ENCODE data around the gene CD151.

CD151 gene

GRCh38 chr11:832529-833113 is at the start of gene CD151:
Gene CD151, plus strand, starts transcription at chr11:832952. Its CDS starts 3,118 bp downstream, at chr11:836070.
- peaks cover 22% of the 10 kb centered on the region for H3K4me1 ChIP-seq (ENCODE audit: insufficient read depth, low read length)
- H3K36me3 ChIP-seq (ENCODE audit: insufficient read depth, low read length), result 0 out of 2 replicates have a peak, but pooled peaks cover under 1% of the 10 kb centered on the region
- H3K9ac ChIP-seq (ENCODE audit: low read depth, low read length), result peak within 1 kb of the TSS; percentile 79
- no peaks in the 10 kb centered on the region for H3K9me3 ChIP-seq (ENCODE audit: control insufficient read depth, insufficient read depth, low read length)

- no peaks in the 10 kb centered on the region for H3K36me3 ChIP-seq (ENCODE audit: insufficient read depth, low read length)
- peaks cover 2% of the 10 kb centered on the region; the same call in 1 of the 2 replicates for H3K4me1 ChIP-seq (ENCODE audit: insufficient read depth, low read length)
- H3K9ac ChIP-seq (ENCODE audit: low read depth, low read length), result no peak overlapping the region
- no peaks in the 10 kb centered on the region for H3K9me3 ChIP-seq (ENCODE audit: control insufficient read depth, insufficient read depth, low read length)
Observed at GRCh38 chr11:783581-784015, 49.2 kb upstream of the CD151 start.

- Histone ChIP-seq H3K4me1 (ENCODE audit: insufficient read depth, low read length) (peaks cover 9% of the 10 kb centered on the region; the same call in 1 of the 2 replicates), H3K36me3 (ENCODE audit: insufficient read depth, low read length) (no peaks in the 10 kb centered on the region), H3K9me3 (ENCODE audit: control insufficient read depth, insufficient read depth, low read length) (no peaks in the 10 kb centered on the region), H3K9ac (ENCODE audit: low read depth, low read length) (no peak overlapping the region)
Observed at GRCh38 chr11:786235-787083, 46.3 kb upstream of the CD151 start.

GRCh38 chr11:787084-787675 is 45.6 kb upstream of the CD151 start:
- H3K36me3 ChIP-seq (ENCODE audit: insufficient read depth, low read length), result no peaks in the 10 kb centered on the region
- H3K4me1 ChIP-seq (ENCODE audit: insufficient read depth, low read length), result peaks cover 7% of the 10 kb centered on the region; the same call in 1 of the 2 replicates
- no peaks in the 10 kb centered on the region for H3K9me3 ChIP-seq (ENCODE audit: control insufficient read depth, insufficient read depth, low read length)
- H3K9ac ChIP-seq (ENCODE audit: low read depth, low read length), result no peak overlapping the region

- Histone ChIP-seq H3K9ac (ENCODE audit: low read depth, low read length) (no peak overlapping the region), H3K4me1 (ENCODE audit: insufficient read depth, low read length) (peaks cover 7% of the 10 kb centered on the region; the same call in 1 of the 2 replicates), H3K9me3 (ENCODE audit: control insufficient read depth, insufficient read depth, low read length) (no peaks in the 10 kb centered on the region), H3K36me3 (ENCODE audit: insufficient read depth, low read length) (no peaks in the 10 kb centered on the region)
Observed at GRCh38 chr11:788009-788640, 44.6 kb upstream of the CD151 start.

- Histone ChIP-seq H3K9ac (ENCODE audit: low read depth, low read length) (no peak overlapping the region), H3K4me1 (ENCODE audit: insufficient read depth, low read length) (peaks cover 7% of the 10 kb centered on the region; the same call in 1 of the 2 replicates), H3K36me3 (ENCODE audit: insufficient read depth, low read length) (no peaks in the 10 kb centered on the region), H3K9me3 (ENCODE audit: control insufficient read depth, insufficient read depth, low read length) (no peaks in the 10 kb centered on the region)
Observed at GRCh38 chr11:788953-789940, 43.5 kb upstream of the CD151 start.

GRCh38 chr11:789943-790342 is 42.8 kb upstream of the CD151 start, which contains the start of gene CEND1:
Gene CEND1, minus strand, starts transcription at chr11:790090. Its CDS starts 1,514 bp downstream, at chr11:788576.
- Histone ChIP-seq H3K9me3 (ENCODE audit: control insufficient read depth, insufficient read depth, low read length) (no peaks in the 10 kb centered on the region), H3K36me3 (ENCODE audit: insufficient read depth, low read length) (no peaks in the 10 kb centered on the region), H3K4me1 (ENCODE audit: insufficient read depth, low read length) (peaks cover 7% of the 10 kb centered on the region; the same call in 1 of the 2 replicates), H3K9ac (ENCODE audit: low read depth, low read length) (no peak within 1 kb of the TSS)

GRCh38 chr11:790721-791564 is 41.8 kb upstream of the CD151 start:
- H3K9ac ChIP-seq (ENCODE audit: low read depth, low read length), result no peak overlapping the region
- peaks cover 7% of the 10 kb centered on the region; the same call in 1 of the 2 replicates for H3K4me1 ChIP-seq (ENCODE audit: insufficient read depth, low read length)
- no peaks in the 10 kb centered on the region for H3K9me3 ChIP-seq (ENCODE audit: control insufficient read depth, insufficient read depth, low read length)
- H3K36me3 ChIP-seq (ENCODE audit: insufficient read depth, low read length), result no peaks in the 10 kb centered on the region

- Histone ChIP-seq H3K36me3 (ENCODE audit: insufficient read depth, low read length) (no peaks in the 10 kb centered on the region), H3K9me3 (ENCODE audit: control insufficient read depth, insufficient read depth, low read length) (no peaks in the 10 kb centered on the region), H3K4me1 (ENCODE audit: insufficient read depth, low read length) (peaks cover 12% of the 10 kb centered on the region), H3K9ac (ENCODE audit: low read depth, low read length) (no peak overlapping the region)
Observed at GRCh38 chr11:791658-792534, 40.9 kb upstream of the CD151 start.

GRCh38 chr11:792535-792821 is 40.3 kb upstream of the CD151 start:
- Histone ChIP-seq H3K9me3 (ENCODE audit: control insufficient read depth, insufficient read depth, low read length) (no peaks in the 10 kb centered on the region), H3K4me1 (ENCODE audit: insufficient read depth, low read length) (peaks cover 12% of the 10 kb centered on the region), H3K36me3 (ENCODE audit: insufficient read depth, low read length) (no peaks in the 10 kb centered on the region), H3K9ac (ENCODE audit: low read depth, low read length) (no peak overlapping the region)

- H3K9ac ChIP-seq (ENCODE audit: low read depth, low read length), result no peak overlapping the region
- no peaks in the 10 kb centered on the region for H3K36me3 ChIP-seq (ENCODE audit: insufficient read depth, low read length)
- H3K9me3 ChIP-seq (ENCODE audit: control insufficient read depth, insufficient read depth, low read length), result no peaks in the 10 kb centered on the region
- peaks cover 12% of the 10 kb centered on the region for H3K4me1 ChIP-seq (ENCODE audit: insufficient read depth, low read length)
Observed at GRCh38 chr11:792873-793272, 39.9 kb upstream of the CD151 start.

GRCh38 chr11:793556-793955 is 39.2 kb upstream of the CD151 start:
- Histone ChIP-seq H3K4me1 (ENCODE audit: insufficient read depth, low read length) (peaks cover 12% of the 10 kb centered on the region), H3K9me3 (ENCODE audit: control insufficient read depth, insufficient read depth, low read length) (no peaks in the 10 kb centered on the region), H3K36me3 (ENCODE audit: insufficient read depth, low read length) (no peaks in the 10 kb centered on the region), H3K9ac (ENCODE audit: low read depth, low read length) (no peak overlapping the region)

All from ES-I3 (cell line).